GM12874 (cell line): Measurements from ENCODE around the gene ADORA1.

Experiments
- CTCF ChIP-seq: IDR thresholded peaks from 2 replicates; pipeline ENCODE4 v1.5.1; 2011; ENCODE audit warnings: low read depth, mild to moderate bottlenecking, control low read depth, low read length, moderate library complexity; ENCODE audit not compliant: insufficient read depth

Gene ADORA1

GRCh38 chr1:203127666-203128430 lies at the start of gene ADORA1:
Gene ADORA1 (plus strand): TSS chr1:203127726. CDS start chr1:203128842, 1,116 bp downstream.
- TF ChIP-seq CTCF, result no peak

- no peak for TF ChIP-seq CTCF
Observed at GRCh38 chr1:203077956-203078355, 49.6 kb upstream of the ADORA1 start.

- TF ChIP-seq CTCF, result no peak
Observed at GRCh38 chr1:203078478-203078877, 49.0 kb upstream of the ADORA1 start.

GRCh38 chr1:203080456-203080855 lies 47.1 kb upstream of the ADORA1 start:
- no peak for TF ChIP-seq CTCF

- no peak for TF ChIP-seq CTCF
Observed at GRCh38 chr1:203081465-203082230, 45.9 kb upstream of the ADORA1 start.

GRCh38 chr1:203082231-203082505 lies 45.4 kb upstream of the ADORA1 start:
- TF ChIP-seq CTCF, result no peak

- no peak for TF ChIP-seq CTCF
Observed at GRCh38 chr1:203082571-203083462, 44.7 kb upstream of the ADORA1 start.
